GM21381 (cell line): ENCODE results near the gene OR2T5.
A peak's percentile ranks its signal among the peaks of the same experiment; 100 is the strongest.
"Not testable (repeated sequence)": the region's sequence is repeated elsewhere in the genome, so short reads cannot be mapped to it uniquely, and the experiment has no call there.

Source experiments
- ATAC-seq: cut with Tn5 transposase; IDR thresholded peaks from one replicate; pipeline ENCODE4 v1.9.1; 2021; ENCODE audit warnings: mild to moderate bottlenecking, moderate library complexity; ENCODE audit not compliant: unreplicated experiment

Gene OR2T5

GRCh38 chr1:248500305-248501035 is 12.1 kb downstream of the OR2T5 start:
- not testable (repeated sequence) for ATAC-seq

GRCh38 chr1:248507773-248508172 is 19.4 kb downstream of the OR2T5 start, which contains the start of gene OR2G6:
Gene OR2G6 (plus strand): TSS chr1:248508073. CDS start chr1:248521647, 13,574 bp downstream.
- not testable (repeated sequence) for ATAC-seq

GRCh38 chr1:248510217-248510616 is 21.8 kb downstream of the OR2T5 start:
- ATAC-seq = not testable (repeated sequence)

GRCh38 chr1:248521856-248522255 is 33.5 kb downstream of the OR2T5 start:
- ATAC-seq = no peak

GRCh38 chr1:248537449-248537848 is 49.1 kb downstream of the OR2T5 start:
- ATAC-seq = peak; percentile 54
